HepG2 (cell line): ENCODE measurements around the gene SLIT3. TPM values are rescaled to one million over a fixed set of nuclear protein-coding genes. Genes with fewer than 3 reads are reported as not detected.

ENCODE experiments used
- GATAD2A ChIP-seq: IDR thresholded peaks from 2 replicates; pipeline ENCODE4 v1.6.1; 2016
- HOXA9 ChIP-seq: sonication (generic); formaldehyde crosslinking; IDR thresholded peaks from 2 replicates; pipeline ENCODE4 v1.8.1; 2022; ENCODE audit warnings: missing genetic modification reagents, mild to moderate bottlenecking, moderate library complexity, borderline replicate concordance
- NR2F6 ChIP-seq, 2 experiments: IDR thresholded peaks; 2 replicates each; pipeline ENCODE4 v1.6.1; 2016; ENCODE audit warnings: antibody characterized with exemption in 1 of 2, mild to moderate bottlenecking in 1 of 2
- PHF21A ChIP-seq: sonication (generic); formaldehyde crosslinking; IDR thresholded peaks from 2 replicates; pipeline ENCODE4 v1.5.0; 2020; ENCODE audit warnings: mild to moderate bottlenecking, missing genetic modification reagents
- SAFB2 ChIP-seq: sonication (generic); formaldehyde crosslinking; IDR thresholded peaks from 2 replicates; pipeline ENCODE4 v1.5.1; 2020; ENCODE audit warnings: missing genetic modification reagents, low read depth, mild to moderate bottlenecking, borderline replicate concordance
- SIX1 ChIP-seq: sonication (generic); formaldehyde crosslinking; IDR thresholded peaks from 2 replicates; pipeline ENCODE4 v1.4.0; 2020; ENCODE audit warnings: missing genetic modification reagents, borderline replicate concordance
- SNRNP70 ChIP-seq: fragments of 200-400 bp; formaldehyde crosslinking; IDR thresholded peaks from 2 replicates; pipeline ENCODE4 v1.6.1; 2017; ENCODE audit warnings: mild to moderate bottlenecking, low read depth, low read length, moderate library complexity
- STAT6 ChIP-seq: sonication (generic); formaldehyde crosslinking; IDR thresholded peaks from 2 replicates; pipeline ENCODE4 v1.4.0; 2020; ENCODE audit warnings: missing genetic modification reagents, mild to moderate bottlenecking, borderline replicate concordance
- TCF7L2 ChIP-seq: IDR thresholded peaks from 2 replicates; pipeline ENCODE4 v1.6.1; 2011; ENCODE audit warnings: mild to moderate bottlenecking, low read depth, low read length, moderate library complexity
- THAP7 ChIP-seq: sonication (generic); formaldehyde crosslinking; IDR thresholded peaks from 2 replicates; pipeline ENCODE4 v1.8.1; 2023; ENCODE audit warnings: mild to moderate bottlenecking, missing genetic modification reagents
- YEATS4 ChIP-seq: sonication (generic); formaldehyde crosslinking; IDR thresholded peaks from 2 replicates; pipeline ENCODE4 v1.4.0; 2020; ENCODE audit warnings: missing genetic modification reagents, borderline replicate concordance
- ZFP36L2 ChIP-seq: sonication (generic); formaldehyde crosslinking; IDR thresholded peaks from 2 replicates; pipeline ENCODE4 v1.4.0; 2020; ENCODE audit warnings: missing genetic modification reagents
- ZNF263 ChIP-seq: sonication (generic); formaldehyde crosslinking; IDR thresholded peaks from 2 replicates; pipeline ENCODE4 v1.4.0; 2020; ENCODE audit warnings: missing genetic modification reagents
- ZNF337 ChIP-seq: sonication (generic); formaldehyde crosslinking; IDR thresholded peaks from 2 replicates; pipeline ENCODE4 v1.5.1; 2020; ENCODE audit warnings: missing genetic modification reagents, low read depth, mild to moderate bottlenecking, borderline replicate concordance
- ZNF567 ChIP-seq: sonication (generic); formaldehyde crosslinking; IDR thresholded peaks from 2 replicates; pipeline ENCODE4 v1.8.1; 2023; ENCODE audit warnings: mild to moderate bottlenecking, missing genetic modification reagents, borderline replicate concordance
- ZNF574 ChIP-seq: sonication (generic); formaldehyde crosslinking; IDR thresholded peaks from 2 replicates; pipeline ENCODE4 v1.4.0; 2020; ENCODE audit warnings: missing genetic modification reagents
- ZNF629 ChIP-seq: sonication (generic); formaldehyde crosslinking; conservative IDR thresholded peaks from 2 replicates; pipeline ENCODE4 v1.5.0; 2020; ENCODE audit warnings: missing genetic modification reagents
- ZNF781 ChIP-seq: sonication (generic); formaldehyde crosslinking; IDR thresholded peaks from 2 replicates; pipeline ENCODE4 v1.5.1; 2020; ENCODE audit warnings: borderline replicate concordance, mild to moderate bottlenecking, missing genetic modification reagents; ENCODE audit errors: not compliant biosample characterization
- ZNF878 ChIP-seq: sonication (generic); formaldehyde crosslinking; IDR thresholded peaks from 2 replicates; pipeline ENCODE4 v1.8.1; 2023; ENCODE audit warnings: mild to moderate bottlenecking, missing genetic modification reagents, moderate library complexity
- polyA plus RNA-seq, 8 experiments: library from polyadenylated mRNA; depleted of rRNA in 3 of 8; stranded (reverse) in 7 of 8; unstranded in 1 of 8; fragments of >200 nt; fragmentation: Illumina TruSeq in 4 of 8; extraction: Trizol in 4 of 8; gene quantifications; 2 replicates each; pipeline versions ENCODE4 v1.2.1 to v1.2.3, GENCODE V29; 2011 to 2016; ENCODE audit warnings: low read depth in 4 of 8, missing spikeins in 1 of 8, mixed read lengths in 1 of 8; ENCODE audit not compliant: insufficient read depth in 1 of 8
- total RNA-seq, 5 experiments: library from RNA; depleted of rRNA; stranded (reverse); fragments of >200 nt; fragmentation: Illumina TruSeq; extraction: Trizol; gene quantifications; 2 replicates each; pipeline ENCODE4 v1.2.3, GENCODE V29; 2016; ENCODE audit warnings: low read depth in 1 of 5
- TF ChIP-seq, protein P1 (sequence below): IDR thresholded peaks from 2 replicates; pipeline ENCODE4 v1.6.1; 2016; ENCODE audit warnings: missing compliant biosample characterization, missing genetic modification reagents, borderline replicate concordance
- TF ChIP-seq, protein P2 (sequence below): sonication (generic); formaldehyde crosslinking; IDR thresholded peaks from 2 replicates; pipeline ENCODE4 v1.5.0; 2020; ENCODE audit warnings: mild to moderate bottlenecking, missing genetic modification reagents

Gene SLIT3
- total and polyA plus RNA-seq, 2 of the 13 experiments (the other 11 are each of a cell fraction or from before 2014, with no cell fraction given), result not detected

GRCh38 chr5:168613996-168614395 is 686.9 kb downstream of the SLIT3 start (continued):
- TF ChIP-seq THAP7 (CRISPR knock-in tag), result no peak
- no peak for TF ChIP-seq SNRNP70
- no peak for TF ChIP-seq ZNF781
- TF ChIP-seq ZNF567 (CRISPR knock-in tag), result no peak
- TF ChIP-seq ZFP36L2 (CRISPR knock-in tag), result no peak
- TF ChIP-seq SAFB2, result no peak
- TF ChIP-seq GATAD2A (CRISPR knock-in tag), result peak; percentile 23; the same call in 1 of the 2 replicates
- TF ChIP-seq NR2F6 (IDR thresholded peaks at IDR 0.05), result no peak
- TF ChIP-seq NR2F6 (CRISPR knock-in tag; IDR thresholded peaks at IDR 0.05), result 0 out of 2 replicates have a peak, but pooled peaks have one; percentile 27
- no peak for TF ChIP-seq ZNF263 (CRISPR knock-in tag)
- no peak for TF ChIP-seq SIX1 (CRISPR knock-in tag)
- TF ChIP-seq HOXA9, result no peak
- TF ChIP-seq, protein P1, sequence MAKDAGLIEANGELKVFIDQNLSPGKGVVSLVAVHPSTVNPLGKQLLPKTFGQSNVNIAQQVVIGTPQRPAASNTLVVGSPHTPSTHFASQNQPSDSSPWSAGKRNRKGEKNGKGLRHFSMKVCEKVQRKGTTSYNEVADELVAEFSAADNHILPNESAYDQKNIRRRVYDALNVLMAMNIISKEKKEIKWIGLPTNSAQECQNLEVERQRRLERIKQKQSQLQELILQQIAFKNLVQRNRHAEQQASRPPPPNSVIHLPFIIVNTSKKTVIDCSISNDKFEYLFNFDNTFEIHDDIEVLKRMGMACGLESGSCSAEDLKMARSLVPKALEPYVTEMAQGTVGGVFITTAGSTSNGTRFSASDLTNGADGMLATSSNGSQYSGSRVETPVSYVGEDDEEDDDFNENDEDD, result no peak
- no peak for TF ChIP-seq PHF21A (CRISPR knock-in tag)
- TF ChIP-seq, protein P2, sequence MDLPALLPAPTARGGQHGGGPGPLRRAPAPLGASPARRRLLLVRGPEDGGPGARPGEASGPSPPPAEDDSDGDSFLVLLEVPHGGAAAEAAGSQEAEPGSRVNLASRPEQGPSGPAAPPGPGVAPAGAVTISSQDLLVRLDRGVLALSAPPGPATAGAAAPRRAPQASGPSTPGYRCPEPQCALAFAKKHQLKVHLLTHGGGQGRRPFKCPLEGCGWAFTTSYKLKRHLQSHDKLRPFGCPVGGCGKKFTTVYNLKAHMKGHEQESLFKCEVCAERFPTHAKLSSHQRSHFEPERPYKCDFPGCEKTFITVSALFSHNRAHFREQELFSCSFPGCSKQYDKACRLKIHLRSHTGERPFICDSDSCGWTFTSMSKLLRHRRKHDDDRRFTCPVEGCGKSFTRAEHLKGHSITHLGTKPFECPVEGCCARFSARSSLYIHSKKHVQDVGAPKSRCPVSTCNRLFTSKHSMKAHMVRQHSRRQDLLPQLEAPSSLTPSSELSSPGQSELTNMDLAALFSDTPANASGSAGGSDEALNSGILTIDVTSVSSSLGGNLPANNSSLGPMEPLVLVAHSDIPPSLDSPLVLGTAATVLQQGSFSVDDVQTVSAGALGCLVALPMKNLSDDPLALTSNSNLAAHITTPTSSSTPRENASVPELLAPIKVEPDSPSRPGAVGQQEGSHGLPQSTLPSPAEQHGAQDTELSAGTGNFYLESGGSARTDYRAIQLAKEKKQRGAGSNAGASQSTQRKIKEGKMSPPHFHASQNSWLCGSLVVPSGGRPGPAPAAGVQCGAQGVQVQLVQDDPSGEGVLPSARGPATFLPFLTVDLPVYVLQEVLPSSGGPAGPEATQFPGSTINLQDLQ (CRISPR knock-in tag), result no peak
- TF ChIP-seq TCF7L2, result no peak
- TF ChIP-seq YEATS4, result no peak
- TF ChIP-seq ZNF337, result no peak
- TF ChIP-seq STAT6 (CRISPR knock-in tag), result no peak
- TF ChIP-seq ZNF629, result peak; percentile 78
- TF ChIP-seq ZNF574, result no peak
- TF ChIP-seq ZNF878 (CRISPR knock-in tag), result no peak
